D721Med (cell line): Measurements from ENCODE around the gene ZNF263.
A peak's percentile ranks its signal among the peaks of the same experiment; 100 is the strongest.

Experiments used
- DNase-seq: peaks from one replicate; pipeline ENCODE4 v3.0.0; 2011; ENCODE audit warnings: low spot score; ENCODE audit not compliant: insufficient read length
- FAIRE-seq: peaks from 2 replicates; lab custom pipeline; 2011; peaks lifted over from hg19 to GRCh38; lab: Jason Lieb, UNC
- TF ChIP-seq, protein P1 (sequence below): IDR thresholded peaks from 2 replicates; pipeline ENCODE4 v1.5.1; 2012; ENCODE audit warnings: mild to moderate bottlenecking, control low read depth; ENCODE audit not compliant: insufficient read depth; ENCODE audit errors: missing control alignments

Gene ZNF263

DNA sequence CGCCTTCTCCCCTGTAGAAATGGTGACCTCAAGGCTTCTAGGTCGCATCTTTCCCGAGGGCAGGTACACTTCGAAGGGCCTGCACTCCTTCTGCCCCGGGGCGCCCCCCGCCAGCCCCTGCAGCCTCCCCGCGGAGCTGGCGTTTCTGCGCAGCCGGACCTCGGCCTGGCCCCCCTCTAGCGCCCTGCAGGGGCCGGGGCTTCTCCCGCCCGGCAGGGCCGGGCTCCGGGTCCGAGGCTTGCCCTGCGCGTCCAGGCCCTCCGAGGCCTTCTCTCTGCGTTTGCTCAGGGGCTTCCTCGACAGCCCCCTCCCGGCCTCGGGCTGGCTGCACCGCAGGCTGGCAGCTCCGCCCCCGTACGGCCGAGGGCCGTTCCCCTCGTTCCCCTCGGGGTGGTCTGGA lies 29.0 kb upstream of the ZNF263 start:
- TF ChIP-seq, protein P1, sequence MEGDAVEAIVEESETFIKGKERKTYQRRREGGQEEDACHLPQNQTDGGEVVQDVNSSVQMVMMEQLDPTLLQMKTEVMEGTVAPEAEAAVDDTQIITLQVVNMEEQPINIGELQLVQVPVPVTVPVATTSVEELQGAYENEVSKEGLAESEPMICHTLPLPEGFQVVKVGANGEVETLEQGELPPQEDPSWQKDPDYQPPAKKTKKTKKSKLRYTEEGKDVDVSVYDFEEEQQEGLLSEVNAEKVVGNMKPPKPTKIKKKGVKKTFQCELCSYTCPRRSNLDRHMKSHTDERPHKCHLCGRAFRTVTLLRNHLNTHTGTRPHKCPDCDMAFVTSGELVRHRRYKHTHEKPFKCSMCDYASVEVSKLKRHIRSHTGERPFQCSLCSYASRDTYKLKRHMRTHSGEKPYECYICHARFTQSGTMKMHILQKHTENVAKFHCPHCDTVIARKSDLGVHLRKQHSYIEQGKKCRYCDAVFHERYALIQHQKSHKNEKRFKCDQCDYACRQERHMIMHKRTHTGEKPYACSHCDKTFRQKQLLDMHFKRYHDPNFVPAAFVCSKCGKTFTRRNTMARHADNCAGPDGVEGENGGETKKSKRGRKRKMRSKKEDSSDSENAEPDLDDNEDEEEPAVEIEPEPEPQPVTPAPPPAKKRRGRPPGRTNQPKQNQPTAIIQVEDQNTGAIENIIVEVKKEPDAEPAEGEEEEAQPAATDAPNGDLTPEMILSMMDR: no peak
- FAIRE-seq: no peak

DNA sequence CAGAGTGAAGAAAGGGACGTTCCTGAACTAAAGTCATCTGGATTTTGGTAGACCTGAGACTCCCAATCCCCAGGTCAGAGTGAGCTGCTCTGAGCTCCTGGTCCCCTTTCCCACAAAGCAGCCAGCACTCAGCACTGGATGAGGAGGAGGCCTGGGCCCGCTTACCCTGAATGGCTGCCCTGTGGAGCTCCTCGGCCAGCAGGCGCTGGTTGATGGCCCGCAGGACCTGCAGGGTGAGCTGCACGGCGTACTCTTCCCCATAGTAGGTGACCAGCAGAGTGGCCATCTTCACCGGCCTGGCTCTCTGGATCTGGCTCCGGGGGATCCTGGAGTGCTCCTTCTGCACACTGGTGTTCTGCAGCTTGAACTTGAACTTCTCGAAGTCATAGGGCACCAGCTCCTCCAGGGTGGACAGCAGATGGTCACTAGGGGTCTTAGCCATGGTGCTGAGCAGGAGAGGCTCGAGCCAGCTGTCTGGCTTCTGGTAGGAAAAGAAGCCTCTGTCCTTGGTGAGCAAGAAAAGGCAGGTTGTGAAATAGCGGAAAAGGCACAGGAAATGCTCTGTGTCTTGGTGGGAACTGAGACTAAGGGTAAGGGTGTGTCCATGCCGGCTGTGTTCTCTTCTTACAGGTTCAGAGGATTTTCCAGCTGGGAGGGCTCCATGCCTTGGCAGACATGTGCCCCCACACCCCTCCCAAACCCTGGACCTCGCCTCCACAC lies 27.0 kb upstream of the ZNF263 start, which contains the start of gene MEFV:
MEFV (minus strand) TSS at position 488 of the 720 bp plus-strand sequence; CDS start at position 442, 46 bp downstream.
- DNase-seq (no peak), FAIRE-seq (no peak)
- TF ChIP-seq, protein P1: no peak

More for the DNA sequence above, 29.0 kb upstream of the ZNF263 start:
- DNase-seq: no peak

DNA sequence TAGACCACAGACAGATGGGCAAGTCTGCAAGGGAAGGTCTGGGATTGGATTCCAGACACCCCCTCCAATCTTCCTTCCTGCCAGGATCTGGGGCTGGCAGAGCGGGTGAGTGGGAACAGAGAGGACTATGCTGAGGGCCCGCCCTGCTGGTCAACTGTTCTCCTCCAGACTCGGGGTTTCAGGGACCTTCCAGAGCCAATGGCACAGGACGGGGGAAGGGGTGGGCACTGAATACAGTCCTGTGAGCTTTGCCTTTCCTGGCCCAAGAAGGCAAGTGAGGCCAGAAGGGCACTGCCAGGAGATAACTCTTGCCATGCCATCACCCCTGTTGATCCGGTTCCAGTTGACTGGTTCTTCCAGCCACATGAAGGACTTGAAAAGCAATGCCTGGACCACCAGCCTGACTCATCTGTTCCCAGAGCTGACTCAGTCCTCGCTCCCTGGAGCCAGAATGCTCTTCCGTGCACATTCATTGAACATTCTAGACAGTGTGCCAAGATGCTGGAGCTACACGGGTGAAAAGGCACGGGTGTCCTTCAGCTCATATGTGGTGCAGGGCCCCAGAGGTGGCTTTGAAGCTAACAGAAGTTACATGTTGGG lies 26.3 kb upstream of the ZNF263 start:
- TF ChIP-seq, protein P1: no peak
- no peak for FAIRE-seq
- DNase-seq: no peak

DNA sequence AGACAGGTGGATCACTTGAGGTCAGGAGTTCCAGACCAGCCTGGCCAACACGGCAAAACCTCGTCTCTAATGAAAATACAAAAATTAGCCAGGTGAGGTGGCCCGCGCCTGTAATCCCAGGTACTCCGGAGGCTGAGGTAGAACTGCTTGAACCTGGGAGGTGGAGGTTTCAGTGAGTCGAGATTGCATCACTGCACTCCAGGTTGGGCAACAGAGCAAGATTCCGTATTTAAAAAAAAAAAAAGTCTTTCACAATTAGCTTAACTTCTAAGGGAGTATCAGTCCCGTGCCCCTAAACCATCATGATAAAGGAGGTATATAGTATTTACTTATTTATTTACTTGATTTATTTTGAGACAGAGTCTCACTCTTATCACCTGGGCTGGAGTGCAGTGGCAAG lies 23.5 kb upstream of the ZNF263 start:
- FAIRE-seq: no peak
- no peak for DNase-seq
- TF ChIP-seq, protein P1: no peak

DNA sequence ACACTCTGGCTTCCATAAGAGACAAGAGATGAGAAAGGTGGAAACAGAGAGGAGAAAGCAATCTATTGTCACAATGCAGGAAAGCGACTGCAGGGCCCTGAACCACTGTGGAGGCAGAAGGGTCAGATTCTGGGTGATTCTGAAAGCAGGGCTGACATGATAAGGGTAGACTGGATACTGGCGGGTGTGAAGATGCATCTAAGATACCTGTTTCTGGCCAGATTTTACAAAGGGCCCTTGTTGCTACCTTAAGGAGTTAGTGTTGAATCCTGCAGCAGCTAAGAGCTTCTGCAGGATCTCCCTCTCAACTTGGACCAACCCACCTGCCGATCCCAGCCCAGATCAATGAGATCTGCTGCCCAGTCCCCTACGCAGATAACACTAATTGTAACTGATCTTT lies 20.8 kb upstream of the ZNF263 start:
- DNase-seq: no peak
- FAIRE-seq: no peak
- TF ChIP-seq, protein P1: no peak

DNA sequence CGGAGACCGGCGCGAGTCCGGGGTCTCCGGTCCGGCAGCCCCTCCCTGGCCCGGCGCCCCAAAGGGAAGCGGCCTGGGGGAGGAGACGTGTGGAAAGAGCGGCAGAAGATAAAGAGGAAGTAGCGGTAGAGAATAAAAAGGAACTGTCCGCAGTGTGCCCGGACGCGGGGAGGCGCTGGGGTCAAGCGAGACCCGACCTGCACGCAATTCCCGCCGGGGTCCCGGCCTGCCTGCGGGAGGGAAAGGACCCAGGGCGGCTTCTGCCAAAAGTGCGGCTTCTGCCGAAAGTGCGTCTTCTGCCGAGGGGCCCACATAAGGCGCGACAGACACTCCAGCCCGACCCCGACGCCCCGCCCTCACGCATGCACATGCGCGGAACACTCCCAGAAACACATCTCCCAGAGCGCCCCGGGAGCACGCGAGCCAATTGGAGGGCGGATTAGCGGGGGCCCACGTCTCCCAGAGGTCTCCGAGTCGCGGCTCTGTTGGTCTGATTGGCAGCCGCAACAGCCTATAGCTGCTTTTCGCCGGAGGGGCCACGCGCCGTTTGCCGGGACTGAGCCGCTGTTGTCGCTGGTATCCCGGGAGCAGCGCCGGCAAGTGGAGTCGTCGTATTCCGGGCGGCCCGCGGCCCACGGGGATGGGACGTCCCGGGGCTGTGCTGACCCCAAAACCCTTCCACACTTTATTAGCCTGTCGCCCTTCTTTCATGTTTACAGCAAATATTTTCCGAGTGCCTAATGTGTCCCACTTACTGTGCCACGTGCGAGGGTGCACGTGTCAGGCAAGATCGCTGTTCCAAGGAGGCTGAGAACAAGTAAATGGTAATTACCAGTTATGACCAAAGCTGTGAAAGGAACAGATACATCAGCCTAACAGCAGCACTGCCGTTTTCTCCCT lies 18.9 kb upstream of the ZNF263 start:
- DNase-seq (peak; percentile 95), FAIRE-seq (no peak)
- TF ChIP-seq, protein P1: no peak
